HL-60 (cell line): ENCODE data around the gene PTPN3.

Source experiments
- DNase-seq, 2 experiments: peaks; one replicate each; pipeline ENCODE4 v3.0.0-alpha.2; 2010 to 2020; ENCODE audit warnings: low read depth in 1 of 2, low spot score in 1 of 2
- H3K27ac ChIP-seq: fragments of 250-450 bp; sonication (Bioruptor Pico); replicated peaks from 2 replicates; pipeline ENCODE4 v1.5.1; 2020; ENCODE audit warnings: mild to moderate bottlenecking, moderate library complexity
- H3K27me3 ChIP-seq: fragments of 250-450 bp; sonication (Bioruptor Pico); 2 replicates; pipeline ENCODE4 v1.5.1; 2021; ENCODE audit warnings: mild to moderate bottlenecking, moderate library complexity; ENCODE audit not compliant: insufficient read depth, poor library complexity, severe bottlenecking
- H3K4me3 ChIP-seq: replicated peaks from 2 replicates; pipeline ENCODE4 v1.5.1; 2011; ENCODE audit warnings: mild to moderate bottlenecking, control low read depth, low read length; ENCODE audit not compliant: insufficient read depth
- CTCF ChIP-seq: IDR thresholded peaks from one replicate; pipeline ENCODE4 v1.5.1; 2011; ENCODE audit warnings: low read length, control low read depth, inconsistent platforms; ENCODE audit not compliant: insufficient read depth
- GABPA ChIP-seq: IDR thresholded peaks from 2 replicates; pipeline ENCODE4 v1.6.1; 2012; ENCODE audit warnings: low read depth
- POLR2AphosphoS5 ChIP-seq: IDR thresholded peaks from 2 replicates; pipeline ENCODE4 v1.6.1; 2012; ENCODE audit warnings: low read depth
- REST ChIP-seq: IDR thresholded peaks from 2 replicates; pipeline ENCODE4 v1.6.1; 2012; ENCODE audit warnings: low read depth; ENCODE audit not compliant: insufficient replicate concordance
- SPI1 ChIP-seq: IDR thresholded peaks from 2 replicates; pipeline ENCODE4 v1.6.1; 2012; ENCODE audit warnings: low read depth, mild to moderate bottlenecking, borderline replicate concordance

PTPN3 gene

GRCh38 chr9:109442716-109443115 lies 55.4 kb downstream of the PTPN3 start:
- DNase-seq = no peak
- Histone ChIP-seq H3K4me3 (no peak overlapping the region), H3K27me3 (no peaks in the 10 kb centered on the region), H3K27ac (no peak overlapping the region)
- TF ChIP-seq GABPA (no peak), CTCF (no peak), REST (no peak), POLR2AphosphoS5 (no peak), SPI1 (no peak)

- Histone ChIP-seq H3K27ac (no peak overlapping the region), H3K4me3 (no peak overlapping the region), H3K27me3 (no peaks in the 10 kb centered on the region)
- TF ChIP-seq GABPA = no peak
- TF ChIP-seq CTCF = no peak
- TF ChIP-seq REST = no peak
- TF ChIP-seq POLR2AphosphoS5 = no peak
- no peak for TF ChIP-seq SPI1
- DNase-seq = no peak
Measured at GRCh38 chr9:109441296-109441695, 56.8 kb downstream of the PTPN3 start.

- no peak overlapping the region for H3K27ac ChIP-seq
- no peak overlapping the region for H3K4me3 ChIP-seq
- no peak for TF ChIP-seq POLR2AphosphoS5
- TF ChIP-seq GABPA = no peak
- no peak for TF ChIP-seq REST
- peak; percentile 58 for TF ChIP-seq CTCF
- TF ChIP-seq SPI1 = peak; percentile 53
- H3K27me3 ChIP-seq = no peaks in the 10 kb centered on the region
- peak; percentile 44 to 62 for DNase-seq
Measured at GRCh38 chr9:109440797-109441287, 57.3 kb downstream of the PTPN3 start.
